ENCODE measurements around the gene COL4A1.

Gene COL4A1

GRCh38 chr13:110182461-110182860, 124.5 kb downstream of the COL4A1 start:
- H3K9me3 ChIP-seq (ENCODE audit: low read length) = no peaks in the 10 kb centered on the region
- H3K27ac ChIP-seq (ENCODE audit: low read depth, low read length, poor library complexity, severe bottlenecking) = no peak overlapping the region
- no peak overlapping the region for H3K4me3 ChIP-seq (ENCODE audit: low read depth, low read length, poor library complexity, severe bottlenecking)
- H3K36me3 ChIP-seq (ENCODE audit: insufficient read depth, low read length) = no peaks in the 10 kb centered on the region
- no peaks in the 10 kb centered on the region for H3K9me2 ChIP-seq (ENCODE audit: low read depth, low read length)
- H4K20me1 ChIP-seq (ENCODE audit: insufficient read depth, low read length) = no peaks in the 10 kb centered on the region
- H3K27me3 ChIP-seq (ENCODE audit: insufficient read depth, low read length) = no peaks in the 10 kb centered on the region; the same call in 1 of the 2 replicates
- TF ChIP-seq EZH2 (IDR thresholded peaks at IDR 0.05; ENCODE audit: borderline replicate concordance, low read length) = no peak
- TF ChIP-seq CTCF (IDR thresholded peaks at IDR 0.05; ENCODE audit: low read length) = no peak
- H3K79me2 ChIP-seq (ENCODE audit: insufficient read depth, low read length) = no peaks in the 10 kb centered on the region
- no peaks in the 10 kb centered on the region for H3F3A ChIP-seq (ENCODE audit: insufficient read depth, low read length)
- H3K4me2 ChIP-seq (ENCODE audit: low read length) = no peak overlapping the region
- no peak overlapping the region for H3K9ac ChIP-seq (ENCODE audit: low read length)
- no peak overlapping the region for H2AFZ ChIP-seq (ENCODE audit: low read length)
- no peaks in the 10 kb centered on the region for H3K4me1 ChIP-seq (ENCODE audit: insufficient read depth, low read length, severe bottlenecking)

- Histone ChIP-seq H3K79me2 (ENCODE audit: insufficient read depth, low read length) (no peaks in the 10 kb centered on the region), H3K9me2 (ENCODE audit: low read depth, low read length) (no peaks in the 10 kb centered on the region), H3K4me2 (ENCODE audit: low read length) (no peak overlapping the region), H3K36me3 (ENCODE audit: insufficient read depth, low read length) (no peaks in the 10 kb centered on the region), H3K9ac (ENCODE audit: low read length) (no peak overlapping the region), H4K20me1 (ENCODE audit: insufficient read depth, low read length) (no peaks in the 10 kb centered on the region), H2AFZ (ENCODE audit: low read length) (no peak overlapping the region), H3K27ac (ENCODE audit: low read depth, low read length, poor library complexity, severe bottlenecking) (no peak overlapping the region), H3K4me3 (ENCODE audit: low read depth, low read length, poor library complexity, severe bottlenecking) (no peak overlapping the region), H3K27me3 (ENCODE audit: insufficient read depth, low read length) (no peaks in the 10 kb centered on the region; the same call in 1 of the 2 replicates), H3K9me3 (ENCODE audit: low read length) (no peaks in the 10 kb centered on the region), H3K4me1 (ENCODE audit: insufficient read depth, low read length, severe bottlenecking) (no peaks in the 10 kb centered on the region), H3F3A (ENCODE audit: insufficient read depth, low read length) (no peaks in the 10 kb centered on the region)
- TF ChIP-seq EZH2 (IDR thresholded peaks at IDR 0.05; ENCODE audit: borderline replicate concordance, low read length) (no peak), CTCF (IDR thresholded peaks at IDR 0.05; ENCODE audit: low read length) (no peak)
Measured at GRCh38 chr13:110182003-110182402, 125.0 kb downstream of the COL4A1 start.

GRCh38 chr13:110179857-110180147, 127.2 kb downstream of the COL4A1 start:
- no peaks in the 10 kb centered on the region for H3F3A ChIP-seq (ENCODE audit: insufficient read depth, low read length)
- no peak overlapping the region for H3K4me3 ChIP-seq (ENCODE audit: low read depth, low read length, poor library complexity, severe bottlenecking)
- H3K9ac ChIP-seq (ENCODE audit: low read length) = no peak overlapping the region
- H3K79me2 ChIP-seq (ENCODE audit: insufficient read depth, low read length) = no peaks in the 10 kb centered on the region
- H3K27me3 ChIP-seq (ENCODE audit: insufficient read depth, low read length) = no peaks in the 10 kb centered on the region; the same call in 1 of the 2 replicates
- H3K9me2 ChIP-seq (ENCODE audit: low read depth, low read length) = no peaks in the 10 kb centered on the region
- no peak overlapping the region for H3K27ac ChIP-seq (ENCODE audit: low read depth, low read length, poor library complexity, severe bottlenecking)
- no peak overlapping the region for H2AFZ ChIP-seq (ENCODE audit: low read length)
- TF ChIP-seq CTCF (IDR thresholded peaks at IDR 0.05; ENCODE audit: low read length) (no peak), EZH2 (IDR thresholded peaks at IDR 0.05; ENCODE audit: borderline replicate concordance, low read length) (no peak)
- no peaks in the 10 kb centered on the region for H3K36me3 ChIP-seq (ENCODE audit: insufficient read depth, low read length)
- H3K4me1 ChIP-seq (ENCODE audit: insufficient read depth, low read length, severe bottlenecking) = no peaks in the 10 kb centered on the region
- H4K20me1 ChIP-seq (ENCODE audit: insufficient read depth, low read length) = no peaks in the 10 kb centered on the region
- no peak overlapping the region for H3K4me2 ChIP-seq (ENCODE audit: low read length)
- H3K9me3 ChIP-seq (ENCODE audit: low read length) = no peaks in the 10 kb centered on the region

All from OCI-LY1 (cell line).